Osteocyte (in vitro differentiated cells): ENCODE data around the gene TACC2. TPM values are rescaled to one million over a fixed set of nuclear protein-coding genes. Genes with fewer than 3 reads are reported as not detected.
"Not testable (repeated sequence)": the region's sequence is repeated elsewhere in the genome, so short reads cannot be mapped to it uniquely, and the experiment has no call there.

Experiments
- DNase-seq: peaks from one replicate; pipeline ENCODE4 v3.0.0; 2021; ENCODE audit warnings: mixed read lengths; ENCODE audit not compliant: unreplicated experiment; ENCODE audit errors: extremely low spot score
- H3K27ac Mint-ChIP-seq: one replicate; pipeline ENCODE4 v1.8.0; 2021; ENCODE audit warnings: mild to moderate bottlenecking, mixed read lengths; ENCODE audit not compliant: unreplicated experiment
- H3K27me3 Mint-ChIP-seq: one replicate; pipeline ENCODE4 v1.8.0; 2021; ENCODE audit warnings: mixed read lengths; ENCODE audit not compliant: unreplicated experiment
- H3K36me3 Mint-ChIP-seq: one replicate; pipeline ENCODE4 v1.8.0; 2021; ENCODE audit warnings: mixed read lengths; ENCODE audit not compliant: unreplicated experiment
- H3K4me1 Mint-ChIP-seq: one replicate; pipeline ENCODE4 v1.8.0; 2021; ENCODE audit warnings: mixed read lengths; ENCODE audit not compliant: unreplicated experiment
- H3K4me3 Mint-ChIP-seq: one replicate; pipeline ENCODE4 v1.8.0; 2021; ENCODE audit warnings: mild to moderate bottlenecking, moderate library complexity, mixed read lengths; ENCODE audit not compliant: unreplicated experiment
- H3K9me3 Mint-ChIP-seq: one replicate; pipeline ENCODE4 v1.8.0; 2021; ENCODE audit warnings: mixed read lengths; ENCODE audit not compliant: unreplicated experiment
- total RNA-seq: library from RNA; stranded (reverse); gene quantifications from 2 replicates; pipeline ENCODE4 v1.2.1, GENCODE V29; 2021
- TF ChIP-seq, protein P1 (sequence below): fragments of 200-600 bp; sonication (generic); IDR thresholded peaks from 2 replicates; pipeline ENCODE4 v1.5.0; 2021; ENCODE audit warnings: antibody characterized with exemption, mild to moderate bottlenecking, moderate library complexity

The TACC2 gene
- total RNA-seq, 1 donor from 2014 or later: 64.2 TPM

DNA sequence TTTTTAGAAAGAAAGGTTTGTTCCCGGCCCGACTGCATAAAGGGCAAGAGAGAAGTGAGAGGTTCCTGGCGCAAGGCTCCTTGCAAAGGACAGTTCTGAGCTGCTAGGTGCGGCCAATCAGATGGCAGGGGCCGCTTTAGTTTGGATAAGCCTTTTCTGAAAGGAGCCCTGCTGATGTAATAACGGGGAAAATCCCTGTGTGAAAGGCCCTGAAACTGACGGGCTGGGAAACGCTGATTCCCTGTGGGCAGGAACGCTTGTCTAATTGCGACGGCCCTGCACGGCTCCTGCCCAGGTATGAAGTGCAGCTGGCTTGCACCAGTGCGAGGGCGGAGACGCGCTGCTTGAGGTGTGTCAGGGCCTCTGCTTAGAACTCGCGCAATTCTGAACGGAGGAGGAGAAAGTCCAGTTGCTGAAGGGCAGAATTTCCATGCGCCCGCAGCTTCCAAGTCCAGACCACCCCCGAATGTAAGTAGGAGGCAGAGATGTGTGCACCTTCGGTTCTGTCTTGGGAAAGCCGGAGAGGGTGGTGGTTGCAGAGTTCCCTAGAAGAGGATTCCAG lies 30.5 kb downstream of the TACC2 start:
- Mint-ChIP-seq H3K36me3 (no peaks in the 10 kb centered on the region), H3K4me1 (no peaks in the 10 kb centered on the region), H3K4me3 (no peak overlapping the region), H3K27ac (no peak overlapping the region), H3K9me3 (no peaks in the 10 kb centered on the region), H3K27me3 (peaks cover 33% of the 10 kb centered on the region)
- TF ChIP-seq, protein P1, sequence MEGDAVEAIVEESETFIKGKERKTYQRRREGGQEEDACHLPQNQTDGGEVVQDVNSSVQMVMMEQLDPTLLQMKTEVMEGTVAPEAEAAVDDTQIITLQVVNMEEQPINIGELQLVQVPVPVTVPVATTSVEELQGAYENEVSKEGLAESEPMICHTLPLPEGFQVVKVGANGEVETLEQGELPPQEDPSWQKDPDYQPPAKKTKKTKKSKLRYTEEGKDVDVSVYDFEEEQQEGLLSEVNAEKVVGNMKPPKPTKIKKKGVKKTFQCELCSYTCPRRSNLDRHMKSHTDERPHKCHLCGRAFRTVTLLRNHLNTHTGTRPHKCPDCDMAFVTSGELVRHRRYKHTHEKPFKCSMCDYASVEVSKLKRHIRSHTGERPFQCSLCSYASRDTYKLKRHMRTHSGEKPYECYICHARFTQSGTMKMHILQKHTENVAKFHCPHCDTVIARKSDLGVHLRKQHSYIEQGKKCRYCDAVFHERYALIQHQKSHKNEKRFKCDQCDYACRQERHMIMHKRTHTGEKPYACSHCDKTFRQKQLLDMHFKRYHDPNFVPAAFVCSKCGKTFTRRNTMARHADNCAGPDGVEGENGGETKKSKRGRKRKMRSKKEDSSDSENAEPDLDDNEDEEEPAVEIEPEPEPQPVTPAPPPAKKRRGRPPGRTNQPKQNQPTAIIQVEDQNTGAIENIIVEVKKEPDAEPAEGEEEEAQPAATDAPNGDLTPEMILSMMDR: no peak
- DNase-seq: no peak

DNA sequence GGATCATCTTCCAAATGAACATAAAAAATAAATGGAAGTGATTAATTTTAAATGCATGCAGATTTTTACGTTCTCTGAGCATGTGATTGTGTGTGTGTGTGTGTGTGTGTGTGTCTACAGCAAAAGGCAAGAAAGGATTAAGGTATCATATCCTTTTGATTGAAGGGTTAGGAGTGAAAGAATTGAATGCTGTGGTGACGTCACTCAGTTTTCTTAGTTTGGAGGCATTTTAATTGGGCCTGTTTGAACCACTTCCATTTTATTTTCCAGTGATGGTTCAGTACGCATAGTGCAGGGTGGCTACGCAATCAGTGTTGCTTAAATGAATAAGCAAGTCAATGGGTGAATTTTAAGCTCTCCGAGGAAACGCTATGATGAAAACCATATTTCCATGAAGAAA lies 31.3 kb downstream of the TACC2 start:
- Mint-ChIP-seq H3K27me3 (peaks cover 33% of the 10 kb centered on the region), H3K36me3 (no peaks in the 10 kb centered on the region), H3K4me3 (no peak overlapping the region), H3K27ac (no peak overlapping the region), H3K4me1 (no peaks in the 10 kb centered on the region), H3K9me3 (no peaks in the 10 kb centered on the region)
- DNase-seq: no peak
- TF ChIP-seq, protein P1: no peak

DNA sequence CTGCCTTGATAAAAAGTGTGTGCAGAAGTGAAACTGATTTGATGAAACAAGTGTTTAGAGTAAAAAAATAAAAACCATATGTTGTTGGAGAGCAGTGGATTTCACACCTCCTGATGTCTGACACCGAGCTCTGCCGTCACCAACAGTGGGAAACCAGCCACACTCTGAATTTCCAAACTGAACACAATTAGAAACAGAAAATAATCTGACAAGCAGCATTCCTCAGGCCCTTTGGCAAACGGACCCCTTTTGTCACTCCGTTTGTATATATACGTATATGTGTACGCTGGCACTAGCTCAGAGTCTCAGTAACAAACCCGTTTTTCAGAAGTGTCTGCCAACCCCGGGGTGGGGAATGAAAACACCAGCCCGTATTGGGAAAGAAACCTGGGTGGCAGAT lies 32.4 kb downstream of the TACC2 start:
- H3K27ac Mint-ChIP-seq: no peak overlapping the region
- TF ChIP-seq, protein P1: no peak
- no peak for DNase-seq
- H3K27me3 Mint-ChIP-seq: peaks cover 34% of the 10 kb centered on the region
- no peaks in the 10 kb centered on the region for H3K36me3 Mint-ChIP-seq
- H3K4me3 Mint-ChIP-seq: no peak overlapping the region
- H3K4me1 Mint-ChIP-seq: no peaks in the 10 kb centered on the region
- no peaks in the 10 kb centered on the region for H3K9me3 Mint-ChIP-seq

DNA sequence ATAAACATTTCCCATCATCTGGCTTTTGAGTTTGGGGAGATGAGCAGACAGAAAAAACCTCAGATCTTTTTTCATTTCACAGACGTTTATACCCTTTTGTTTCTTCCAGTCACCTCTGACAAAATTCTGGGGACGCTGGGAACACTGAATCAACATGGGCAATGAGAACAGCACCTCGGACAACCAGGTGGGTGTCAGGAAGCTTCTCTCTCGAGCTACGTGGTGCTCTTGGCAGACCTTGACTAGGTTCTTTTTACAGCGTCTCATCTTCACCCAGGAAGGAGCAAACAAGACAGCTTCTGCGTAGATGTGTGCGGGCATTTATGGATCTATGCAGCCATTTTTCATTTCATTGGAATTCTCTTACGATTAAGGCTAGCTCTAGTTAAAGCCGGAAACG lies 32.9 kb downstream of the TACC2 start:
- no peak for DNase-seq

DNA sequence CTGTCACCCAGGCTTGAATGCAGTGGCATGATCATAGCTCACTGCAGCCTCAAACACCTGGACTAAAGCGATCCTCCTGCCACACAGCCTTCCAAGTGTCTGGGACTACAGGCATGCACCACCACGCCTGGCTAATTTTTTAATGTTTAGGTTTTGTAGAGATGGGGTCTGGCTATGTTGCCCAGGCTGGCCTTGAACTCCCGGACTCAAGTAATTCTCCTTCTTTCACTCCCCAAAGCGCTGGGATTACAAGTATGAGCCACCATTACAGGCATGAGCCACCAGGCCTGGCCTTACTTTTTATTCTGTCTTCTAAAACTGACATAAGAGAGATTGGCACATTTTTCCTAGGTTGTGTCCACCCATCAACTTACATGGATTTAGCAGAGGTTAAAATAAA lies 33.3 kb downstream of the TACC2 start:
- TF ChIP-seq, protein P1: no peak
- no peaks in the 10 kb centered on the region for H3K4me1 Mint-ChIP-seq

More for the DNA sequence above, 32.9 kb downstream of the TACC2 start:
- peaks cover 36% of the 10 kb centered on the region for H3K27me3 Mint-ChIP-seq
- no peak overlapping the region for H3K27ac Mint-ChIP-seq
- TF ChIP-seq, protein P1: no peak
- H3K4me3 Mint-ChIP-seq: no peak overlapping the region
- no peaks in the 10 kb centered on the region for H3K4me1 Mint-ChIP-seq
- no peaks in the 10 kb centered on the region for H3K9me3 Mint-ChIP-seq
- no peaks in the 10 kb centered on the region for H3K36me3 Mint-ChIP-seq

DNA sequence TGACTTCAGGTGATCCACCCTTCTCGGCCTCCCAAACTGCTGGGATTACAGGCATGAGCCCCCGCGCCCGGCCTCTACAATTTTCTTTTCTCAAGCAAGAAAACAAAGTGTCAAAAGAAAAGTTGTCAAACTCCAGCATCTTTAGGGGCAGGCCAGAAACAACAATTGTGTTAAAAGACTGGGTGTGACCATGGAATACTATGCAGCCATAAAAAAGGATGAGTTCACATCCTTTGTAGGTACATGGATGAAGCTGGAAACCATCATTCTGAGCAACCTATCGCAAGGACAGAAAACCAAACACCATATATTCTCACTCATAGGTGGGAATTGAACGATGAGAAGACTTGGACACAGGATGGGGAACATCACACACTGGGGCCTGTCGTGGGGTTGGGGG lies 34.3 kb downstream of the TACC2 start:
- H3K27me3 Mint-ChIP-seq: peaks cover 28% of the 10 kb centered on the region
- H3K36me3 Mint-ChIP-seq, H3K4me3 Mint-ChIP-seq, H3K9me3 Mint-ChIP-seq, H3K27ac Mint-ChIP-seq, H3K4me1 Mint-ChIP-seq, DNase-seq: not testable (repeated sequence)

More for the DNA sequence above, 33.3 kb downstream of the TACC2 start:
- Mint-ChIP-seq H3K4me3 (no peak overlapping the region), H3K27ac (no peak overlapping the region), H3K9me3 (no peaks in the 10 kb centered on the region), H3K36me3 (no peaks in the 10 kb centered on the region), H3K27me3 (peaks cover 31% of the 10 kb centered on the region)
- DNase-seq: no peak
